PC-3 (cell line): Measurements from ENCODE around the gene NOTCH1. TPM values are rescaled to one million over a fixed set of nuclear protein-coding genes. Genes with fewer than 3 reads are reported as not detected.

ENCODE experiments used
- ATAC-seq: fragments of 200-7000 bp; cut with Tn5 transposase; 2 replicates; pipeline ENCODE4 v1.9.1; 2020; ENCODE audit warnings: mild to moderate bottlenecking, moderate library complexity
- BruUV-seq: library from RNA; stranded (reverse); fragments of 400-500 nt; replicated peaks from 2 replicates; lab custom pipeline; 2021; lab: Mats Ljungman, UMichigan
- CTCF ChIA-PET: fragments of 300-600 bp; sonication (Branson Sonifier 250); formaldehyde crosslinking; loops from one replicate; lab custom pipeline; 2022; ENCODE audit warnings: antibody characterized with exemption; lab: Charles Lee
- POLR2A ChIA-PET: fragments of 300-600 bp; sonication (Branson Sonifier 250); formaldehyde crosslinking; loops from one replicate; lab custom pipeline; 2022; ENCODE audit warnings: antibody characterized with exemption; ENCODE audit not compliant: unreplicated experiment; lab: Charles Lee
- DNase-seq: peaks from one replicate; pipeline ENCODE4 v3.0.0-alpha.2; 2015
- H2AFZ ChIP-seq: fragments of 300-600 bp; sonication (generic); 2 replicates; pipeline ENCODE4 v1.6.0; 2016; ENCODE audit warnings: antibody characterized with exemption, low read length
- H3F3A ChIP-seq: fragments of 300-600 bp; sonication (generic); one replicate; pipeline ENCODE4 v1.6.0; 2017; ENCODE audit warnings: antibody characterized with exemption, low read length, control low read depth, mild to moderate bottlenecking; ENCODE audit not compliant: unreplicated experiment
- H3K27ac ChIP-seq: fragments of 300-600 bp; sonication (generic); 2 replicates; pipeline ENCODE4 v1.5.1; 2016; ENCODE audit warnings: mild to moderate bottlenecking, low read length
- H3K27me3 ChIP-seq: fragments of 300-600 bp; sonication (generic); 2 replicates; pipeline ENCODE4 v1.6.1; 2016; ENCODE audit warnings: low read length, mixed read lengths
- H3K36me3 ChIP-seq: fragments of 300-600 bp; sonication (generic); 2 replicates; pipeline ENCODE4 v1.6.1; 2016; ENCODE audit warnings: low read depth, mixed run types, low read length, mixed read lengths
- H3K4me1 ChIP-seq: fragments of 300-600 bp; sonication (generic); 2 replicates; pipeline ENCODE4 v1.5.1; 2016; ENCODE audit warnings: low read length; ENCODE audit not compliant: insufficient read depth
- H3K4me2 ChIP-seq: fragments of 300-600 bp; sonication (generic); 2 replicates; pipeline ENCODE4 v1.6.0; 2016; ENCODE audit warnings: low read length
- H3K4me3 ChIP-seq: fragments of 300-600 bp; sonication (generic); 2 replicates; pipeline ENCODE4 v1.5.1; 2016; ENCODE audit warnings: mild to moderate bottlenecking, low read length, mixed read lengths
- H3K79me2 ChIP-seq: fragments of 300-600 bp; sonication (generic); 2 replicates; pipeline ENCODE4 v1.6.1; 2017; ENCODE audit warnings: low read length, mixed read lengths
- H3K9ac ChIP-seq: fragments of 300-600 bp; sonication (generic); 2 replicates; pipeline ENCODE4 v1.6.0; 2016; ENCODE audit warnings: mild to moderate bottlenecking, low read length
- H3K9me2 ChIP-seq: fragments of 300-600 bp; sonication (generic); replicated peaks from 2 replicates; pipeline ENCODE4 v1.6.1; 2016; ENCODE audit warnings: mixed run types, low read length, mixed read lengths
- H3K9me3 ChIP-seq: fragments of 300-600 bp; sonication (generic); 2 replicates; pipeline ENCODE4 v1.6.1; 2016; ENCODE audit warnings: low read length, mixed read lengths
- H4K20me1 ChIP-seq: fragments of 300-600 bp; sonication (generic); 2 replicates; pipeline ENCODE4 v1.6.1; 2016; ENCODE audit warnings: low read length, mixed read lengths
- EZH2 ChIP-seq: fragments of 300-600 bp; sonication (generic); IDR thresholded peaks from one replicate; pipeline ENCODE4 v1.6.1; 2017; ENCODE audit warnings: antibody characterized with exemption, mild to moderate bottlenecking, low read length; ENCODE audit not compliant: unreplicated experiment
- EZH2phosphoT487 ChIP-seq: fragments of 300-600 bp; sonication (generic); IDR thresholded peaks from 2 replicates; pipeline ENCODE4 v1.6.1; 2018; ENCODE audit warnings: mild to moderate bottlenecking, antibody characterized with exemption, low read length, borderline replicate concordance
- intact Hi-C: fragments of 100-400 bp; cut with micrococcal nuclease; formaldehyde crosslinking; loops from 2 replicates; pipeline ENCODE4 v1.9.0; 2023
- total RNA-seq: library from RNA; depleted of rRNA; stranded (reverse); fragments of >200 nt; gene quantifications from 2 replicates; pipeline ENCODE4 v1.2.3, GENCODE V29; 2014
- TF ChIP-seq, protein P1 (sequence below): fragments of 300-600 bp; sonication (generic); conservative IDR thresholded peaks from 2 replicates; pipeline ENCODE4 v1.5.1; 2017; ENCODE audit warnings: antibody characterized with exemption, low read depth, mild to moderate bottlenecking, low read length

Gene NOTCH1
- total RNA-seq, 1 experiment from 2014 or later: 14.3 TPM

DNA sequence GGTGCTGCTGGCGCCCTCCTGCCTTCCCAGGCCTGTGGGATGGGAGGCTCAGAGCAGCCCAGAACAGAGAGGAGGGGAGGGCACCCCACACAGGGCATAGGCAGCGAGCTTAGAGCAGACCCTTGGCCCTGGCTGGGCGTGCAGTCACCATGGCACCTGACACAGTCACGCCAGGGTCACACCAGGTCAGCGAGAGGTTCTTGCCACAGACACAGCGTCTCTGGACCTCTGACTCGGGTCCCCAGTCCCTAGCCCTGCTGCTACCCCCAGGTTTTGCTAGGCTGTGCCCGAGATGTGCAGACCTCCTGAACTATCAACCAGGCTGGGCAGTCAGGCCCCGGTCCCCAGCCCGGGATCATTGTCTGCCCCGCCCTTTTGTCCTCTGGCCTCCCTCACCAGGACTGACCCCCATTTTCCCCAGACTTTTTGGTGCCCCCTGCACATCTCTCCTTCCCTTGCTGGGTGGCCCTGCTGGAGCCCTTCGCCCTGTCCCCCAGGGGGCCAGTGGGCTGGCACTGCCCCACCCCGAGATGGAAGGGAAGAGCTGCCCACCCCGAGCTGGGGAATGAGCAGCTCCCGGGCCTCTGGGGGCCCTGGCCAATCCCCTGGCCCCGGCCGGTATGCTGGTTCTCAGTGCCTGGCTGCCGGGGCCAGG lies 24.5 kb upstream of the NOTCH1 start:
- H3F3A ChIP-seq: no peaks in the 10 kb centered on the region
- ChIA-PET POLR2A (no interaction called here), CTCF (no interaction called here)
- no peak for TF ChIP-seq EZH2
- TF ChIP-seq EZH2phosphoT487: no peak
- TF ChIP-seq, protein P1, sequence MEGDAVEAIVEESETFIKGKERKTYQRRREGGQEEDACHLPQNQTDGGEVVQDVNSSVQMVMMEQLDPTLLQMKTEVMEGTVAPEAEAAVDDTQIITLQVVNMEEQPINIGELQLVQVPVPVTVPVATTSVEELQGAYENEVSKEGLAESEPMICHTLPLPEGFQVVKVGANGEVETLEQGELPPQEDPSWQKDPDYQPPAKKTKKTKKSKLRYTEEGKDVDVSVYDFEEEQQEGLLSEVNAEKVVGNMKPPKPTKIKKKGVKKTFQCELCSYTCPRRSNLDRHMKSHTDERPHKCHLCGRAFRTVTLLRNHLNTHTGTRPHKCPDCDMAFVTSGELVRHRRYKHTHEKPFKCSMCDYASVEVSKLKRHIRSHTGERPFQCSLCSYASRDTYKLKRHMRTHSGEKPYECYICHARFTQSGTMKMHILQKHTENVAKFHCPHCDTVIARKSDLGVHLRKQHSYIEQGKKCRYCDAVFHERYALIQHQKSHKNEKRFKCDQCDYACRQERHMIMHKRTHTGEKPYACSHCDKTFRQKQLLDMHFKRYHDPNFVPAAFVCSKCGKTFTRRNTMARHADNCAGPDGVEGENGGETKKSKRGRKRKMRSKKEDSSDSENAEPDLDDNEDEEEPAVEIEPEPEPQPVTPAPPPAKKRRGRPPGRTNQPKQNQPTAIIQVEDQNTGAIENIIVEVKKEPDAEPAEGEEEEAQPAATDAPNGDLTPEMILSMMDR: no peak
- no peaks in the 10 kb centered on the region for H3K27me3 ChIP-seq
- no peak overlapping the region for H3K27ac ChIP-seq
- DNase-seq (no peak), ATAC-seq (no peak)
- peaks cover 12% of the 10 kb centered on the region for H3K4me1 ChIP-seq
- no peak overlapping the region for H3K9ac ChIP-seq
- H3K79me2 ChIP-seq: no peaks in the 10 kb centered on the region
- intact Hi-C loops: no loop called here
- no peaks in the 10 kb centered on the region for H3K9me2 ChIP-seq
- no peak overlapping the region for H3K4me3 ChIP-seq
- H3K36me3 ChIP-seq: no peaks in the 10 kb centered on the region
- H3K4me2 ChIP-seq: no peak overlapping the region
- no TSS peak for BruUV-seq
- H4K20me1 ChIP-seq: no peaks in the 10 kb centered on the region
- no peak overlapping the region for H2AFZ ChIP-seq
- no peaks in the 10 kb centered on the region for H3K9me3 ChIP-seq

DNA sequence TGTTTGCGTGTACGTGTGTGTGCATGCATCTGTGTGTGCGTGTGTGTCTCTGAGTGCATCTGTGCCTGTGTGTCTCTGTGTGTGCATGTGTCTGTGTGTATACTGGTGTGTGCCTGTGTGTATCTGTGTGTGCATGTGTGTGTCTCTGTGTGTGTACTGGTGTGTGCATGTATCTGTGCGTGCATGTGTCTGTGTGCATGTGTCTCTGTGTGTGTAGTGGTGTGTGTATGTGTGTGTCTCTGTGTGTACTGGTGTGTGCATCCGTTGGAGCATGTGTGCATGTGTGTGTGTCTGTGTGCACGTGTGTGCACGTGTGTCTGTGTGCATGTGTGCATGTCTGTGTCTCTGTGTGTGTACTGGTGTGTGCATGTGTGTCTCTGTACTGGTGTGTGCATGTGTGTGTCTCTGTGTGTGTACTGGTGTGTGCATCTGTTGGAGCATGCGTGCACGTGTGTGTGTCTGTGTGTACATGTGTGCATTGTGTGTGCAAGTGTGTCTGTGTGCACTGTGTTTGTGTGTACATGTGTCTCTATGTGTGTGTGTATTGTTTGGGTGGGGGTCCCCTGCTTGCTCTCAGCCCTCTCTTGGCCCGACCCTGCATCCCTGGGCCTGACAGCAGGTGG lies 23.8 kb upstream of the NOTCH1 start:
- BruUV-seq: no TSS peak
- Histone ChIP-seq H3K4me1 (peaks cover 12% of the 10 kb centered on the region), H4K20me1 (no peaks in the 10 kb centered on the region), H3K4me2 (no peak overlapping the region), H3K27me3 (no peaks in the 10 kb centered on the region), H3K9me3 (no peaks in the 10 kb centered on the region), H3K79me2 (no peaks in the 10 kb centered on the region), H3K4me3 (no peak overlapping the region), H3K36me3 (no peaks in the 10 kb centered on the region), H3K9me2 (no peaks in the 10 kb centered on the region), H2AFZ (no peak overlapping the region), H3K27ac (no peak overlapping the region), H3F3A (no peaks in the 10 kb centered on the region), H3K9ac (no peak overlapping the region)
- DNase-seq: no peak
- TF ChIP-seq, protein P1: no peak
- TF ChIP-seq EZH2 (no peak), EZH2phosphoT487 (no peak)
- no peak for ATAC-seq
- intact Hi-C loops: no loop called here
- CTCF ChIA-PET: no interaction called here
- POLR2A ChIA-PET: no interaction called here
